Tibial nerve (tissue), 4 donors: Measurements from ENCODE around the gene TEX35. TPM values are rescaled to one million over a fixed set of nuclear protein-coding genes. Genes with fewer than 3 reads are reported as not detected.

ENCODE experiments used
- DNase-seq, 2 donors: peaks; one replicate each; pipeline ENCODE4 v3.0.0-alpha.2; 2019; ENCODE audit warnings: low spot score in 2 of 2
- H3K27ac ChIP-seq, 4 donors: fragments of 200-600 bp; sonication (generic) in 3 of 4; one replicate each; pipeline ENCODE4 v1.5.1; 2017 to 2019; ENCODE audit warnings: mild to moderate bottlenecking in 1 of 4
- H3K27me3 ChIP-seq, 2 donors: fragments of 200-600 bp; sonication (generic) in 1 of 2; one replicate each; pipeline versions ENCODE4 v1.5.1 to v1.6.0; 2017 to 2019
- H3K36me3 ChIP-seq, 3 donors: fragments of 200-600 bp; sonication (generic); one replicate each; pipeline ENCODE4 v1.5.1; 2018 to 2019
- H3K4me1 ChIP-seq, 4 donors: fragments of 200-600 bp; sonication (generic) in 3 of 4; one replicate each; pipeline ENCODE4 v1.5.1; 2017 to 2019
- H3K4me3 ChIP-seq, 4 donors: fragments of 200-600 bp; sonication (generic) in 3 of 4; one replicate each; pipeline ENCODE4 v1.5.1; 2017 to 2019; ENCODE audit warnings: mild to moderate bottlenecking in 1 of 4, moderate library complexity in 1 of 4
- H3K9me3 ChIP-seq, 4 donors: fragments of 200-600 bp; sonication (generic) in 3 of 4; one replicate each; pipeline ENCODE4 v1.5.1; 2017 to 2019
- CTCF ChIP-seq, 5 experiments: fragments of 200-600 bp in 3 of 5; fragments of 450-650 bp in 2 of 5; sonication (generic) in 3 of 5; IDR thresholded peaks; one replicate each; pipeline ENCODE4 v1.5.1; 2016 to 2019; ENCODE audit warnings: antibody characterized with exemption in 5 of 5, mild to moderate bottlenecking in 3 of 5, moderate library complexity in 2 of 5
- EP300 ChIP-seq, 2 donors: sonication (generic); formaldehyde crosslinking; IDR thresholded peaks; one replicate each; pipeline ENCODE4 v1.6.1; 2017; ENCODE audit warnings: antibody characterized with exemption in 2 of 2, mild to moderate bottlenecking in 1 of 2
- POLR2A ChIP-seq, 2 donors: fragments of 450-650 bp; IDR thresholded peaks; one replicate each; pipeline ENCODE4 v1.6.1; 2017; ENCODE audit warnings: antibody characterized with exemption in 2 of 2, mild to moderate bottlenecking in 2 of 2, moderate library complexity in 2 of 2
- WGBS, 2 donors: methylation state at CpG; one replicate each; pipeline ENCODE4 v1.1.5; 2018; 5-methylcytosine and 5-hydroxymethylcytosine counted together
- total RNA-seq, 4 donors: library from RNA; depleted of rRNA; stranded (reverse); fragments of >200 nt; gene quantifications; one replicate each; pipeline ENCODE4 v1.1.0, GENCODE V29; 2016

Gene TEX35
- total RNA-seq, 4 donors from 2014 or later: 4.2 TPM; not detected in 3

GRCh38 chr1:178521241-178521640 lies 8.3 kb downstream of the TEX35 start:
- H3K27me3 ChIP-seq: no peaks in the 10 kb centered on the region
- H3K4me1 ChIP-seq: no peaks in the 10 kb centered on the region
- no peak overlapping the region for H3K27ac ChIP-seq
- H3K36me3 ChIP-seq: no peaks in the 10 kb centered on the region
- H3K4me3 ChIP-seq: no peak overlapping the region
- DNase-seq: no peak
- WGBS, 2 donors: 98 to 100% methylated on average over 4 of the region's 4 CpGs
- TF ChIP-seq CTCF (IDR thresholded peaks at IDR 0.05) (no peak), POLR2A (IDR thresholded peaks at IDR 0.05) (no peak), EP300 (IDR thresholded peaks at IDR 0.05) (no peak)
- H3K9me3 ChIP-seq: peaks cover 0 to 3% (median 2%) of the 10 kb centered on the region in 4 donors

- H3K27me3 ChIP-seq: no peaks in the 10 kb centered on the region
- 90 to 94% methylated on average over 4 of the region's 4 CpGs for WGBS, 2 donors
- TF ChIP-seq POLR2A (IDR thresholded peaks at IDR 0.05): no peak
- TF ChIP-seq CTCF (IDR thresholded peaks at IDR 0.05): no peak
- TF ChIP-seq EP300 (IDR thresholded peaks at IDR 0.05): no peak
- H3K36me3 ChIP-seq: no peaks in the 10 kb centered on the region
- H3K4me3 ChIP-seq: no peak overlapping the region
- H3K4me1 ChIP-seq: peaks cover 0 to 2% (median 0%) of the 10 kb centered on the region in 4 donors
- DNase-seq: no peak
- no peak overlapping the region for H3K27ac ChIP-seq
- peaks cover 0 to 3% (median 2%) of the 10 kb centered on the region in 4 donors for H3K9me3 ChIP-seq
Observed at GRCh38 chr1:178527117-178527516, 14.2 kb downstream of the TEX35 start.

GRCh38 chr1:178528228-178528952 lies 15.5 kb downstream of the TEX35 start:
- Histone ChIP-seq H3K4me1 (peaks cover 0 to 7% (median 2%) of the 10 kb centered on the region in 4 donors), H3K27me3 (no peaks in the 10 kb centered on the region), H3K36me3 (no peaks in the 10 kb centered on the region), H3K4me3 (no peak overlapping the region), H3K9me3 (peaks cover 0 to 3% (median 2%) of the 10 kb centered on the region in 4 donors), H3K27ac (no peak overlapping the region)
- DNase-seq: no peak
- TF ChIP-seq POLR2A (IDR thresholded peaks at IDR 0.05) (no peak), CTCF (IDR thresholded peaks at IDR 0.05) (no peak), EP300 (IDR thresholded peaks at IDR 0.05) (no peak)
- 73 to 75% methylated on average over 8 of the region's 10 CpGs for WGBS, 2 donors

DNA sequence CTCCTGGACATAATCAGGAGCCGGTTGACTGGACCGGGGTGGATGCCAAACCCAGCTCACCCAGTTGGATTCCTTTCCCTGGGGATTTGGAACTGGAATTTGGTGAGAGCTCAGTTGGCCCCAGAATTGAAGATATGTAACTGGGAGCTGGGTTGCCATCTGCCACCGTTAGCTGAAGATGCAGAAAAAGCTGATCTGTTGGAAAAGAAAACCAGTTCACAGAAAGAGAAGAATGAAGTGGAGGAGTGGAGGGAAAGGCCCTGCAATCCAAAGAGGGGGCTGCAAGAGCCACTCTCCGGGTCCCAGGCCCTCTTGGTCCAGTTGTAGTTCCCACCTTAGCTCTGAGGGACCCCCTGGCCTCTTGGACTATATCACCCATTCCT lies 16.0 kb downstream of the TEX35 start:
- WGBS, 2 donors: 89% methylated on average over 4 of the region's 4 CpGs
- no peaks in the 10 kb centered on the region for H3K36me3 ChIP-seq
- no peak overlapping the region for H3K4me3 ChIP-seq
- no peak for DNase-seq
- no peaks in the 10 kb centered on the region for H3K27me3 ChIP-seq
- no peak for TF ChIP-seq POLR2A (IDR thresholded peaks at IDR 0.05)
- no peak for TF ChIP-seq EP300 (IDR thresholded peaks at IDR 0.05)
- TF ChIP-seq CTCF (IDR thresholded peaks at IDR 0.05): no peak
- no peak overlapping the region for H3K27ac ChIP-seq
- H3K4me1 ChIP-seq: peaks cover 0 to 7% (median 2%) of the 10 kb centered on the region in 4 donors
- H3K9me3 ChIP-seq: peaks cover 0 to 3% (median 2%) of the 10 kb centered on the region in 4 donors

DNA sequence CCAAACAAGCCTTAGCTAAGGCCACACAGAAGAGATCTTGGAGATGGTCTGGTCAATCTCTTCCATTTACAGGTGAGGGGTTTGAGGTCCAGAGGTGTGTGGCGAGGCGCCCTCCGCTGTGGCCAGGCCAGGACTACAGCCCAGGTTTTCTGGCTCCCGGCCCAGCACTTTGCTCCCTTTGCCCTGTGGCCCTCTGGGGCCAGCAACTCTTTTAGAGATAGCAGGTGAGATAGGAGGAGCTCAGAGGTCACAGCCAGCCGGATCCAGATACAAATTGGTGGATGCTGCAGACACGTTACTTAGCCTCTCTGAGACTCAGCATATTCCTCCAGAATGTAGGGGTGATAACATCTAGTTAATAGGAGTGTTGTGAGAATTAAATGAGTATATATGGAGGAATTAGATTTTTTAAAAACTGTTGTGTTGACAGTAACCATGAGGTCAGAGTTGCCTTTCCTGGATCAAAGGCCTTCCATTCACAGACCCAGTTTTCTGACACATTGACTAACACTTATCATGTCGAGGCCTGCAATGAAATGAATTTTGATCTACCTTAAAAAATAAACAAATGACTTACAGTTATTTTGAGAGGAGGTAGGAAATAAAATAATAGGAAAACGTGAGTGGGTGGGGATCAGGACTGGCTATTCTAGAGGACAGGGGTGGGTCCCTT lies 16.6 kb downstream of the TEX35 start:
- 86 to 88% methylated on average over 8 of the region's 8 CpGs for WGBS, 2 donors
- DNase-seq: no peak
- TF ChIP-seq EP300 (IDR thresholded peaks at IDR 0.05) (no peak), CTCF (IDR thresholded peaks at IDR 0.05) (no peak), POLR2A (IDR thresholded peaks at IDR 0.05) (no peak)

More for the DNA sequence above, 16.6 kb downstream of the TEX35 start:
- Histone ChIP-seq H3K27ac (no peak overlapping the region), H3K4me1 (peaks cover 0 to 7% (median 2%) of the 10 kb centered on the region in 4 donors), H3K9me3 (peaks cover 0 to 1% (median under 1%) of the 10 kb centered on the region in 4 donors), H3K27me3 (no peaks in the 10 kb centered on the region), H3K4me3 (no peak overlapping the region), H3K36me3 (no peaks in the 10 kb centered on the region)
